Activated CD4-positive, alpha-beta memory T cell treated with anti-CD3 and anti-CD28 coated beads, Interleukin-2, amount 10 ng/mL, durations not matched to agents 7 days and 5 days (primary cell): ENCODE measurements around the gene OR14J1. TPM values are rescaled to one million over a fixed set of nuclear protein-coding genes. Genes with fewer than 3 reads are reported as not detected.
"Not testable (repeated sequence)": the region's sequence is repeated elsewhere in the genome, so short reads cannot be mapped to it uniquely, and the experiment has no call there.

Source experiments
- CTCF ChIA-PET: fragments of 350-600 bp; sonication (Branson Sonifier 250); formaldehyde crosslinking; loops from one replicate; lab custom pipeline; 2021; ENCODE audit warnings: antibody characterized with exemption, inconsistent platforms; lab: Charles Lee
- POLR2A ChIA-PET: fragments of 350-600 bp; sonication (Branson Sonifier 250); formaldehyde crosslinking; loops from one replicate; lab custom pipeline; 2021; ENCODE audit warnings: antibody characterized with exemption; lab: Charles Lee
- DNase-seq: peaks from one replicate; pipeline ENCODE4 v3.0.0-alpha.2; 2020
- H3K27ac Mint-ChIP-seq: one replicate; pipeline ENCODE4 v1.8.0; 2021; ENCODE audit warnings: mild to moderate bottlenecking, mixed read lengths
- H3K27me3 Mint-ChIP-seq: one replicate; pipeline ENCODE4 v1.8.0; 2021; ENCODE audit warnings: mixed read lengths
- H3K36me3 Mint-ChIP-seq: one replicate; pipeline ENCODE4 v1.8.0; 2021; ENCODE audit warnings: low read depth, mixed read lengths
- H3K4me1 Mint-ChIP-seq: one replicate; pipeline ENCODE4 v1.8.0; 2021; ENCODE audit warnings: mixed read lengths
- H3K4me3 Mint-ChIP-seq: one replicate; pipeline ENCODE4 v1.8.0; 2021; ENCODE audit warnings: mild to moderate bottlenecking, mixed read lengths
- H3K9me3 Mint-ChIP-seq: one replicate; pipeline ENCODE4 v1.8.0; 2021; ENCODE audit warnings: mixed read lengths
- total RNA-seq, 2 experiments: library from RNA; stranded (reverse); gene quantifications; one replicate each; pipeline ENCODE4 v1.2.3, GENCODE V29; 2021

OR14J1 gene
- total RNA-seq, result not detected

GRCh38 chr6:29301316-29301715, at the start of gene OR14J1:
OR14J1 (plus strand) TSS chr6:29301701; CDS start chr6:29306690, 4,989 bp downstream.
- Mint-ChIP-seq H3K27ac (no peak within 1 kb of the TSS), H3K27me3 (peaks cover 7% of the 10 kb centered on the region), H3K4me3 (no peak within 1 kb of the TSS), H3K9me3 (no peaks in the 10 kb centered on the region), H3K36me3 (no peaks in the 10 kb centered on the region), H3K4me1 (no peaks in the 10 kb centered on the region)
- POLR2A ChIA-PET, result no interaction called here
- CTCF ChIA-PET, result no interaction called here
- DNase-seq, result no peak

- H3K27me3 Mint-ChIP-seq, result peaks cover 2% of the 10 kb centered on the region
Measured at GRCh38 chr6:29251736-29252135, 49.8 kb upstream of the OR14J1 start.

GRCh38 chr6:29255530-29255929, 46.0 kb upstream of the OR14J1 start:
- POLR2A ChIA-PET, result no interaction called here

More at GRCh38 chr6:29251736-29252135, 49.8 kb upstream of the OR14J1 start:
- H3K36me3 Mint-ChIP-seq, result no peaks in the 10 kb centered on the region
- H3K27ac Mint-ChIP-seq, result no peak overlapping the region
- H3K9me3 Mint-ChIP-seq, result peaks cover 13% of the 10 kb centered on the region
- no peaks in the 10 kb centered on the region for H3K4me1 Mint-ChIP-seq
- H3K4me3 Mint-ChIP-seq, result no peak overlapping the region
- DNase-seq, result no peak
- ChIA-PET CTCF (no interaction called here), POLR2A (no interaction called here)

GRCh38 chr6:29259721-29260120, 41.8 kb upstream of the OR14J1 start:
- DNase-seq, result no peak
- Mint-ChIP-seq H3K36me3 (no peaks in the 10 kb centered on the region), H3K9me3 (peaks cover 6% of the 10 kb centered on the region), H3K4me3 (no peak overlapping the region), H3K27ac (no peak overlapping the region), H3K27me3 (no peaks in the 10 kb centered on the region), H3K4me1 (no peaks in the 10 kb centered on the region)
- CTCF ChIA-PET, result interaction anchor here (0.5 kb wide), 1 partner anchor 1917 kb away, joined by 4 read pairs; no protein-coding TSS in a partner anchor
- POLR2A ChIA-PET, result no interaction called here

More at GRCh38 chr6:29255530-29255929, 46.0 kb upstream of the OR14J1 start:
- no peak overlapping the region for H3K27ac Mint-ChIP-seq
- no peaks in the 10 kb centered on the region for H3K4me1 Mint-ChIP-seq
- H3K4me3 Mint-ChIP-seq, result no peak overlapping the region
- CTCF ChIA-PET, result no interaction called here
- H3K9me3 Mint-ChIP-seq, result peaks cover 13% of the 10 kb centered on the region
- H3K27me3 Mint-ChIP-seq, result peaks cover 2% of the 10 kb centered on the region
- no peaks in the 10 kb centered on the region for H3K36me3 Mint-ChIP-seq
- DNase-seq, result no peak

- no peaks in the 10 kb centered on the region for H3K36me3 Mint-ChIP-seq
Measured at GRCh38 chr6:29263001-29263400, 38.5 kb upstream of the OR14J1 start.

GRCh38 chr6:29294499-29294914, 7.0 kb upstream of the OR14J1 start:
- POLR2A ChIA-PET, result no interaction called here
- peaks cover under 1% of the 10 kb centered on the region for H3K27me3 Mint-ChIP-seq
- no peak overlapping the region for H3K4me3 Mint-ChIP-seq
- no peak for DNase-seq
- no peaks in the 10 kb centered on the region for H3K9me3 Mint-ChIP-seq
- no peaks in the 10 kb centered on the region for H3K36me3 Mint-ChIP-seq
- H3K27ac Mint-ChIP-seq, result no peak overlapping the region
- CTCF ChIA-PET, result no interaction called here
- no peaks in the 10 kb centered on the region for H3K4me1 Mint-ChIP-seq

More at GRCh38 chr6:29263001-29263400, 38.5 kb upstream of the OR14J1 start:
- POLR2A ChIA-PET, result no interaction called here
- H3K4me3 Mint-ChIP-seq, result no peak overlapping the region
- no peaks in the 10 kb centered on the region for H3K27me3 Mint-ChIP-seq
- H3K4me1 Mint-ChIP-seq, result no peaks in the 10 kb centered on the region
- CTCF ChIA-PET, result no interaction called here
- no peaks in the 10 kb centered on the region for H3K9me3 Mint-ChIP-seq
- no peak overlapping the region for H3K27ac Mint-ChIP-seq
- DNase-seq, result no peak

- Mint-ChIP-seq H3K27ac (no peak overlapping the region), H3K4me3 (no peak overlapping the region), H3K36me3 (no peaks in the 10 kb centered on the region), H3K4me1 (no peaks in the 10 kb centered on the region), H3K27me3 (no peaks in the 10 kb centered on the region), H3K9me3 (no peaks in the 10 kb centered on the region)
- POLR2A ChIA-PET, result no interaction called here
- CTCF ChIA-PET, result no interaction called here
- DNase-seq, result no peak
Measured at GRCh38 chr6:29295181-29295585, 6.3 kb upstream of the OR14J1 start.

GRCh38 chr6:29295623-29296022, 5.9 kb upstream of the OR14J1 start:
- POLR2A ChIA-PET, result no interaction called here
- H3K4me3 Mint-ChIP-seq, result no peak overlapping the region
- no peaks in the 10 kb centered on the region for H3K4me1 Mint-ChIP-seq

GRCh38 chr6:29319931-29320330, 18.4 kb downstream of the OR14J1 start:
- ChIA-PET POLR2A (no interaction called here), CTCF (no interaction called here)
- Mint-ChIP-seq H3K9me3 (no peaks in the 10 kb centered on the region), H3K36me3 (no peaks in the 10 kb centered on the region), H3K27me3 (peaks cover 11% of the 10 kb centered on the region), H3K4me3 (no peak overlapping the region), H3K27ac (no peak overlapping the region), H3K4me1 (no peaks in the 10 kb centered on the region)
- no peak for DNase-seq

More at GRCh38 chr6:29295623-29296022, 5.9 kb upstream of the OR14J1 start:
- Mint-ChIP-seq H3K27ac (no peak overlapping the region), H3K27me3 (no peaks in the 10 kb centered on the region), H3K9me3 (no peaks in the 10 kb centered on the region), H3K36me3 (no peaks in the 10 kb centered on the region)
- no peak for DNase-seq
- CTCF ChIA-PET, result no interaction called here

- H3K36me3 Mint-ChIP-seq, H3K4me3 Mint-ChIP-seq, DNase-seq, H3K27ac Mint-ChIP-seq, POLR2A ChIA-PET, CTCF ChIA-PET, H3K9me3 Mint-ChIP-seq, H3K4me1 Mint-ChIP-seq: not testable (repeated sequence)
- H3K27me3 Mint-ChIP-seq, result peaks cover 13% of the 10 kb centered on the region
Measured at GRCh38 chr6:29323332-29323731, 21.8 kb downstream of the OR14J1 start.

- ChIA-PET POLR2A (no interaction called here), CTCF (no interaction called here)
- no peak overlapping the region for H3K27ac Mint-ChIP-seq
- peaks cover 16% of the 10 kb centered on the region for H3K27me3 Mint-ChIP-seq
- H3K4me3 Mint-ChIP-seq, result no peak overlapping the region
- no peaks in the 10 kb centered on the region for H3K4me1 Mint-ChIP-seq
- H3K36me3 Mint-ChIP-seq, result no peaks in the 10 kb centered on the region
- no peaks in the 10 kb centered on the region for H3K9me3 Mint-ChIP-seq
- no peak for DNase-seq
Measured at GRCh38 chr6:29325777-29326176, 24.3 kb downstream of the OR14J1 start.

- Mint-ChIP-seq H3K4me3 (no peak overlapping the region), H3K36me3 (no peaks in the 10 kb centered on the region), H3K27ac (no peak overlapping the region), H3K9me3 (no peaks in the 10 kb centered on the region), H3K4me1 (no peaks in the 10 kb centered on the region), H3K27me3 (peaks cover 8% of the 10 kb centered on the region)
- ChIA-PET POLR2A (no interaction called here), CTCF (no interaction called here)
- DNase-seq, result no peak
Measured at GRCh38 chr6:29332676-29333075, 31.2 kb downstream of the OR14J1 start.

GRCh38 chr6:29336269-29336668, 34.8 kb downstream of the OR14J1 start:
- no peaks in the 10 kb centered on the region for H3K36me3 Mint-ChIP-seq
- no peaks in the 10 kb centered on the region for H3K4me1 Mint-ChIP-seq
- ChIA-PET POLR2A (no interaction called here), CTCF (no interaction called here)
- no peaks in the 10 kb centered on the region for H3K9me3 Mint-ChIP-seq
- peaks cover 3% of the 10 kb centered on the region for H3K27me3 Mint-ChIP-seq
- DNase-seq, result no peak
- no peak overlapping the region for H3K27ac Mint-ChIP-seq
- H3K4me3 Mint-ChIP-seq, result no peak overlapping the region

- CTCF ChIA-PET, result no interaction called here
- no peaks in the 10 kb centered on the region for H3K9me3 Mint-ChIP-seq
- no peaks in the 10 kb centered on the region for H3K4me1 Mint-ChIP-seq
- POLR2A ChIA-PET, result no interaction called here
- H3K27ac Mint-ChIP-seq, result no peak overlapping the region
- peaks cover 7% of the 10 kb centered on the region for H3K27me3 Mint-ChIP-seq
- H3K4me3 Mint-ChIP-seq, result no peak overlapping the region
- no peak for DNase-seq
- no peaks in the 10 kb centered on the region for H3K36me3 Mint-ChIP-seq
Measured at GRCh38 chr6:29345380-29345779, 43.9 kb downstream of the OR14J1 start.
